ENCODE measurements around the gene ATM.
"Not testable (repeated sequence)": the region's sequence is repeated elsewhere in the genome, so short reads cannot be mapped to it uniquely, and the experiment has no call there.

Gene ATM

DNA sequence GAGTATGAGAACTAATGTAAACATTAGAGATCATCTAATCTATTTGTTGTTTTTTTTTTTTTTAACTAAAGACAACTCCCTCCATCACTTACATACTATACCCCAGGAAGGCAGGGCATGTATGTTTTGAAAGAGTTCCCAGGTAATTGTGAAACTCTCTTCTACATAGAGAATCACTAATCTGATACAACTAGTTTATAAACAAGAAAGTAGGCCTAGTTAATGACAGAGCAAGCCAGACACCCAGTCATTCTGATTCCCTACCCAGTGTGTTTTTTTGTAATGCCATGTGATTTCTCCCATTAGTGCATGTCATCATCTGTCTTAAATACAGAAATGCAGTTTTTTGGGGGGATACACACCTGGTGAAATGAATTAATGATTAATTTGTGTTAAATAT is 123.6 kb downstream of the ATM start:
- in situ Hi-C loops (cut with MboI; ENCODE audit: low sequenced_read_pairs): no loop called here

GRCh38 chr11:108351468-108351867 is 128.6 kb downstream of the ATM start:
- in situ Hi-C loops (cut with MboI; ENCODE audit: low sequenced_read_pairs): no loop called here

- in situ Hi-C loops (cut with MboI; ENCODE audit: low sequenced_read_pairs): no loop called here
Observed at GRCh38 chr11:108364159-108364558, 141.3 kb downstream of the ATM start.

DNA sequence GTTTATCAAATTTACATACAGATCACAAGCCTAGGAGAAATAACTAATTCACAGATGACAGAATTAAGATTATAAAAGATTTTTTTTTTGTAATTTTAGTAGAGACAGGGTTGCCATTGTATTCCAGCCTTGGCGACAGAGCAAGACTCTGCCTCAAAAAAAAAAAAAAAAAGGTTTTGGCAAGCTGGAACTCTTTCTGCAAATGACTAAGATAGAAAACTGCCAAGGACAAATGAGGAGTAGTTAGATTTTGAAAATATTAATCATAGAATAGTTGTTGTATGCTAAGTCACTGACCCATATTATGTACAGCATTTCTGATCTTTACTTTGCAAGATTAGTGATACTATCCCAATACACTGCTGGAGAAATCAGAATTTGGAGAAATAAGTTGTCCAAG is 145.3 kb downstream of the ATM start:
- in situ Hi-C loops (cut with MboI; ENCODE audit: low sequenced_read_pairs): no loop called here

DNA sequence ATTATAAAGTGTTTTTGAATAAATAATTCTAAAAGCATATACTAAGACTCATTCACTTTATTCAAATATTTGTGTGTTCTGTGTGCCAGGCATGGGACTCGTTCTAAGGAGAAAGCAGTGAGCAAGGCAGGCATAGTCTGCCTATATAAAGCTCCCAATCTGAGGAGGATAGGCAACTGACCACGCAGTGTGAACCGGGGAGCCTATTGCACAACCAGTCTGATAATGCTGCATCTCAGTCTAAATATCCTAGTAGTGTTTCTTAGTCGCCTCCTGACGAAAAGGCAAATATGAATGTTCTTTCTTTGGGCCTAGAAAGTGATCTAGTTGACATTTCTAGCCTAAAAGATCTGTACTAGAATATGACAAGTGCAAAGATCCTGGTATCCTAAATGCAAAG is 146.2 kb downstream of the ATM start:
- in situ Hi-C loops (cut with MboI; ENCODE audit: low sequenced_read_pairs): no loop called here

- in situ Hi-C loops (cut with MboI; ENCODE audit: low sequenced_read_pairs): no loop called here
Observed at GRCh38 chr11:108370315-108370714, 147.4 kb downstream of the ATM start.

DNA sequence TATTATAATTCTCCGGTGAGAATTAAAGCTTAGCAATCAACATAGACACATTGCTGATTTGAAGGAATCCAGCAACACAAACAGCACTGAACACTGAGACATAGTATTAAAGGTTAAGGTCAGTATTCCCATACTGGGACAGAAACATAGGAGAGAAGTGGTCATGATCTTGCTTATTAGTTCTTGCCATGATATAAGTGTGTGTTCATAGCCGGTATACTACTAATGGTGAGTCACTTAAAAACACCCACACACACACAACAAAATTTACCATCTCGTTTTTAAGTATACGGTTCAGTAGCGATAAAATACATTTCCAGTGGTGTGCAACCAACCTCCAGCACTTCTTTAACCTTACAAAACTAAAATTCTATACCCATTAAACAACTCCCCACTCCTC is 148.1 kb downstream of the ATM start:
- in situ Hi-C loops (cut with MboI; ENCODE audit: low sequenced_read_pairs): no loop called here

DNA sequence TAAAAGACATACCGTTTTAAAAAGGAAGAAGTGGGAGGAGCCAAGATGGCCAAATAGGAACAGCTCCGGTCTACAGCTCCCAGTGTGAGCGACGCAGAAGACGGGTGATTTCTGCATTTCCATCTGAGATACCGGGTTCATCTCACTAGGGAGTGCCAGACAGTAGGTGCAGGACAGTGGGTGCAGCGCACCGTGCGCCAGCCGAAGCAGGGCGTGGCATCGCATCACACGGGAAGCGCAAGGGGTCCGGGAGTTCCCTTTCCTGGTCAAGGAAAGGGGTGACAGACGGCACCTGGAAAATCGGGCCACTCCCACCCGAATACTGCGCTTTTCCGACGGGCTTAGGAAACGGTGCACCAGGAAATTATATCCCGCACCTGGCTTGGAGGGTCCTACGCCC is 150.6 kb downstream of the ATM start:
- in situ Hi-C loops (cut with MboI; ENCODE audit: low sequenced_read_pairs): not testable (repeated sequence)

DNA sequence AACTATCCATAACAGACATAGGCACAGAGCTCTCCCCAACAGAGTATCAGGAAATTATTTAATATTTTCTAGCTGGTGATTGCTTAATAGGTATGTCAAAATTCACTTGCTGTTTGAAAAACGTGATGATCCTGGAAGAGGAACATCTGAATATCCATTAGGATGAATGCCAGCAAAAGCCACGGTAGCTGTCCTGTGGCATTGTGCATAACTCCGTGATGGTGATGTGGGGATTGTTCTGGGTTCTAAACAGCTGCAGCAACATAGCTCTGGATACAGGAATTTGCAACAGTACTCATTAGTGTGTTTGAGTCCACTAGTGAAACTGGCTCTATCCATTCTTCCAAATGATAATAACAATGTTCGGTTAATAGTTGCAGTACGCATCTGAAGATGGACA is 165.7 kb downstream of the ATM start:
- in situ Hi-C loops (cut with MboI; ENCODE audit: low sequenced_read_pairs): no loop called here

- in situ Hi-C loops (cut with MboI; ENCODE audit: low sequenced_read_pairs): no loop called here
Observed at GRCh38 chr11:108392353-108392752, 169.5 kb downstream of the ATM start.

DNA sequence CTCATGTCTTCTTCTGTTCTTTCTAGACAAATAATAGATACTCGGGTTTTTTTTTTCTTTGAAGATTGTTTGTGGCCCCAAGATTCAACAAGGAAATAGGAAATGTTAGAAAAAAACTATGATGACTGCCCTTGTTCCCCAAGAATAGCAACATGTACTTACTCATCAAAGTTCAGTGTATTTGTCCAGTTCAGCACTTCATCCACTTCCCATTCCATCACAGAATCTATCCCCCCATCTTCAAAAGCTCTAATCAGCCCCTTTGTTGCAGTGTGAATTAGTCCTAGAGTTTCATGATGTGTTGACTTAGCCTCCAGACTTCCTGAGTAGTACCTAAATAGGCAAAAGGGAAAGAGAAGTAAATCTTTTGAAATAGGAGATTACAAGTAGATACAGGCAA is 170.2 kb downstream of the ATM start:
- in situ Hi-C loops (cut with MboI; ENCODE audit: low sequenced_read_pairs): no loop called here

DNA sequence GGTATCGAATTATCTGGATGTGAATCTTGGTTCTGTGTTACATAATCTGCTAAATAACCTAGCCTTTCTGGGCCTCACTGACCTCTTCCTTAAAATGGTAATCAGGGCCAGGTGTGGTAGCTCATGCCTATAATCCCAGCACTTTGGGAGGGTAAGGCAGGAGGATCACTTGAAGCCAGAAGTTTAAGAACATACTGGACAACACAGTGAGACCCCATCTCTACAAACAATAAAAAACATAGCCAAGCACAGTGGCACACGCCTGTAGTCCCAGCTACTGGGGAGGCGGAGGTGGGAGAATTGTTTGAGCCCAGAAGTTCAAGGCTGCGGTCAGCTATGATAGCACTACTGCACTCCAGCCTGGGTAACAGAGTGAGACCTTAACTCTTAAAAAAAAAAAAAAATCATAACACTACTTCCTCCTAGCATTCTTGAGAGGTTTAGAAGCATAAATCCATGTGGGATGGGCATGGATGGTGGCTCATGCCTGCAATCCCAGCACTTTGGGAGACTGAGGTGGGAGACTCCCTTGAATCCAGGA is 171.9 kb downstream of the ATM start:
- in situ Hi-C loops (cut with MboI; ENCODE audit: low sequenced_read_pairs): no loop called here

DNA sequence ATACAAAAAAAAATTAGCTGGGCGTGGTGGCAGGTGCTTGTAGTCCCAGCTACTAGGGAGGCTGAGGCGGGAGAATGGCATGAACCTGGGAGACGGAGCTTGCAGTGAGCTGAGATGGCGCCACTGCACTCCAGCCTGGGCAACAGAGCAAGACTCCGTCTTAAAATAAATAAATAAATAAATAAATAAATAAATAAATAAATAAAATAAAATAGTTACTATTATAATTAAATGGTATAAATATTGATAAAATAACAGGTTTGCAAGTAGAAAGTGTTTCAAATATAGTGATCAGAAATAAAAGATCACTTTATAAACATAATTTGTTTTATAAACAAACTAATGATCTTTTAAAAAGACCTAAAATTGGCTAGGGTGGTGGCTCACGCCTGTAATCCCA is 173.8 kb downstream of the ATM start:
- in situ Hi-C loops (cut with MboI; ENCODE audit: low sequenced_read_pairs): not testable (repeated sequence)

- in situ Hi-C loops (cut with MboI; ENCODE audit: low sequenced_read_pairs): no loop called here
Observed at GRCh38 chr11:108398439-108398838, 175.6 kb downstream of the ATM start.

GRCh38 chr11:108402241-108402640 is 179.4 kb downstream of the ATM start:
- in situ Hi-C loops (cut with MboI; ENCODE audit: low sequenced_read_pairs): no loop called here

DNA sequence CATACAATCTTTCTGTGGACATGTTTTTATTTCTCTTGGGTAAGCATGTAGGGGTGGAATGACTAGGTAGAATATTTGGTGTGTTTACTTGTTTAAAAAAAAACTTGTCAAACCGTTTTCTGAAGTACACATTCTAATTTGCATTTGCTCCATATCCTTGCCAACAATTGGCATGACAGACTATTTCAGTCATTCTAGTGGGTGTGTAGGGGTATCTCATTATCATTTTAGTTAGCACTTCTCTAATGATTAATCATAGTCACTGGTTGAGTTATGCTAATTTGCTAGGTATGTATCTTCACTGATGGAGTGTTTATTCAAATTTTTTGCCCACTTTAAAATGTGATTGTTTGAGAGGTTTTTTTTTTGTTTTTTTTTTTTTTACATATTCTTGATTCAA is 180.2 kb downstream of the ATM start:
- in situ Hi-C loops (cut with MboI; ENCODE audit: low sequenced_read_pairs): no loop called here

- in situ Hi-C loops (cut with MboI; ENCODE audit: low sequenced_read_pairs): no loop called here
Observed at GRCh38 chr11:108405706-108406105, 182.8 kb downstream of the ATM start.

GRCh38 chr11:108414958-108415357 is 192.1 kb downstream of the ATM start:
- in situ Hi-C loops (cut with MboI; ENCODE audit: low sequenced_read_pairs): no loop called here

DNA sequence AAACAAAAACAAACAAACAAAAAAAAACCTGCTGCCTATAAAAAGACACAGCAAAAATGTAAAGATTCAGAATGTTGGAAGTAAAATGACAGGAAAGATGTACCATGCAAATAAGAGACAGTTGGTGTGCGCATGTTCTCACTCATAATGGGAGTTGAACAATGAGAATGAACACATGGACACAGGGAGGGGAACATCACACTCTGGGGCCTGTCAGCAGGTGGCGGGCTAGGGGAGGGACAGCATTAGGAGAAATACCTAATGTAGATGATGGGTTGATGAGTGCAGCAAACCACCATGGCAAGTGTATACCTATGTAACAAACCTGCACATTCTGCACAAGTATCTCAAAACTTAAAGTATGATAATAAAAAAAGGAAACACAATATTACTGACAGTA is 194.7 kb downstream of the ATM start:
- in situ Hi-C loops (cut with MboI; ENCODE audit: low sequenced_read_pairs): not testable (repeated sequence)
